ENCODE measurements around the gene CACNG6.

Gene CACNG6

DNA sequence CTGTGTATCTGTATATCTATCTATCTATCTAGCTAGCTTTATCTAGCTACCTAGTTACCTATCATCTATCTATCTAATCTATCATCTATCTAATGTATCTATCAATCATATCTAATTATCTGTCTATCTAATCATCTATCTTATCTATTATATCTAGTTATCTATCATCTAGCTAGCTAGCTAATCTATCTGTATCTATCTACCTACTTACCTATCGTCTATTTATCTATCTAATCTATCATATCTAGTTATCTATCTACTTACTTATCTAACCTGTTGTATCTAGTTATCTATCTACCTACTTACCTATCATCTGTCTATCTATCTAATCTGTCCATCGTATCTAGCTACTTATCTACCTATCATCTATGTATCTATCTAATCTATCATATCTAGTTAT, 54.3 kb downstream of the CACNG6 start:
- DNase-seq (ENCODE audit: low spot score) = no peak

GRCh38 chr19:54047616-54048015, 56.2 kb downstream of the CACNG6 start:
- no peak for DNase-seq (ENCODE audit: low spot score)

Measured in CD4-positive, alpha-beta T cell treated with Interleukin-2 at 100 ng/mL for 4 hours (primary cell).